Activated naive CD4-positive, alpha-beta T cell (primary cell): ENCODE measurements around the gene TNRC18.
"Not testable (repeated sequence)": the region's sequence is repeated elsewhere in the genome, so short reads cannot be mapped to it uniquely, and the experiment has no call there.

Experiments used
- DNase-seq, 4 experiments: peaks; one replicate each; lab custom pipeline; 2025; lab: John Stamatoyannopoulos, UW

TNRC18 gene

DNA sequence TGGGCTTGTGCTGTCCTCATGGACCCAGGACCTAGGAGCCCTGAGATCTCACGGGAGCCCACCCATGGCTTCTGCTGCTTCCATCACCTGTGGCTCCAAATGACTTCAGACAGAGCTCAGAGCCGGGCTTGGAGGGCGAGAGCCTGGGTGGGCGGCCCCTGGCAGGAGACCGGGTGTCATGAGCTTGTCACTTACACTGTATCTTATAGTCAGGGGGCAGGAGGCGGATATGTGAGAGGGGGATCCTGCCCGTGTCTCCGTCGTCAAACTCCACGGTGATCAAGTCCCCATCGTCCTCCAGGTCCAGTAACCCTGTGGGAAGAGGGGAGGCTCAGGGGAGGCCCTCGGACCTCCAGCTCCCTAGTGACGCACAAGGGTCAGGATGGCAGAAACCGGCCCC, 107.9 kb downstream of the TNRC18 start:
- no peak for DNase-seq

DNA sequence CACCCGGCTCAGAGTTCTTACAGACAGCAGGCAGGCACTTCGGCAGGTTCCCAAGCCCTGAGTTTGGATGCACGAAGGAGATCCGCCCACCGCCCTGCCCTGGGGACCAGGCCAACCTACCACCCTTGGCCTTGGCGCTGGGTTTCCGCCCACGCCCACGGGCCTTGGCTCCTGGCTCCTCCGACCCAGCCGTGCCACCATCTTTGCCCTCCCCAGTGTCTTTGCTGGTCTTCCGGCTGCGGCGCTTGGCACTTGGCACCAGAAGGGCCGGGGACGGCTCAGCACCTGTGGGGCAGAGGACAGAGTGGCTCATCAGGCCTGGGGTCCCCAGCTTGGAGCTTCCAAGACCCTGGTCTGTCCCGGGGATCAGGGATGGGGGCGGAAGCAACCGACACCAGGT, 108.8 kb downstream of the TNRC18 start:
- no peak for DNase-seq

DNA sequence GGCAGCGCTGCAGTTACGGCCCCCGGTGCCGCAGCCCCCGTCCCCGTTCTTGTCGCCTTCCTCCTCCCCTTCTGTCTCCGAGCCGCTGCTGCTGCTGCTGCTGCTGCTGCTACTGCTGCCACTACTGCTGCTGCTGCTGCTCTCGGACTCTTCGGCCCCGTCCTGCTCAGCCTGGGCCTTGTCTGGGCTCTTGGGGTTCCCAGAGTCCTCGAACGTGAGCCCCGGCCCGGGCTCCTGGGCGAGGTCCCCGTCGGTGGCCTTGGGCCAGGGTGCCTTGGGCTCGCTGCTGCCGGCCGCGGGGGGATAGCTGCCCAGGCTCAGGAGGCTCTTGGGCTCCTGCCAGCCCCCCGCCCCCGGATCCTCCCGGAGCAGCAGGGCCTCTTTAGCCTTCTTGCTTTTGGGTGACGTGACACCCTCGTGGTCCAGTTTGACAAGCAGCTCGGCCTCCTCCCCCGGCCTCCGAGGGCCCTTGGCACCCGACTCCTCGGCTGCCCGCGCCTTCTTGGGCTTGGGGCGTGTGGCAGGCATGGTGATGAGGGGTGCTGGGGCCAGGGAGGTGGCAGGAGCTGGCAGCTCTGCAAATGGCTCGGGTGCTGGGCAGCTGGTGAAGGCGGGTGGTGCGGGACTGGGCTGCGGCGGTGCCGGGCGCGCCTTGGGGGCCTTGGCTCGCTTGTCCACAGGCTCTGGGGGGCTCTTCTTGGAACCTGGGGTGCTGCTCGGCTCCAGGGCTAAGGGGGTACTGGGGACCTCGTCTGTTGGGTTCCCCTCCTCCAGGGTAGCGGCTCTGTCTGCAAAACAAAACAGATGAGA, 110.4 kb downstream of the TNRC18 start:
- DNase-seq, result not testable (repeated sequence)

DNA sequence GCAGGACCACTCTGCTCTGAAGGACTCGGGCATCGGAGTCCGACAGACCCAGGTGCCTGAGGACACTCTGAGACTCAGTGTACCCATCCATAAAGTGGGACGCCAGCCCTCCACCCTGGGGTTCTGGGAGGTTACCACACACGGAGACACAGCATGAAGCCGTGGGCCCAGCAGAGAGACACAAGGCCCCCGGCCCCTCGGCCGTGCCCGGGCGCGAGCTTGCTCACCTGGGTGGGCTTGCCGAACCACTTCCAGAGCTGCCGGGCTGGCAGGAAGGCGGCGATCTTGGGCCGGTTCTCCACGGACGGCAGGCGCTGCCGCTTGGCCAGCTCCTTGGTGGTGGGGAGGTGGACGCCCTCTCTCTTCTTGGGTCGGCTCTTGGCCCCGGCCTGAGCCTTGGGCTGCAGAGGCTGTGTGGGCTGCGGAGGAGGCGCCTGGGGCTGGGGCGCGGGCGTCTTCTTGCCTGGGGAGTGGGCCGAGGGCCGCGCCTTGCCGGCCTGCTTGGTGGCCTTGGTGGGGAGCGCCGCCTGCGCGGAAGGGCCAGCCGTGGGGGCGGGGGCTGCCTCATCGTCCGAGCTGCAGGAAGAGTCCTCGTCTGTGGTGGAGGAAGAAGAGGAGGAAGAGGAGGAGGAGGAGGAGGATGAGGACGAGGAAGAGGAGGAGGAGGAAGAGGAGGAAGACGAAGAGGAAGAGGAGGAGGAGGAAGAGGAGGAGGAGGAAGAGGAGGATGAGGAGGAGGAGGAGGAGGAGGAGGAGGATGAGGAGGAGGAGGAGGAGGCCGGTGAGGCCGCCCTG, 111.2 kb downstream of the TNRC18 start:
- not testable (repeated sequence) for DNase-seq

DNA sequence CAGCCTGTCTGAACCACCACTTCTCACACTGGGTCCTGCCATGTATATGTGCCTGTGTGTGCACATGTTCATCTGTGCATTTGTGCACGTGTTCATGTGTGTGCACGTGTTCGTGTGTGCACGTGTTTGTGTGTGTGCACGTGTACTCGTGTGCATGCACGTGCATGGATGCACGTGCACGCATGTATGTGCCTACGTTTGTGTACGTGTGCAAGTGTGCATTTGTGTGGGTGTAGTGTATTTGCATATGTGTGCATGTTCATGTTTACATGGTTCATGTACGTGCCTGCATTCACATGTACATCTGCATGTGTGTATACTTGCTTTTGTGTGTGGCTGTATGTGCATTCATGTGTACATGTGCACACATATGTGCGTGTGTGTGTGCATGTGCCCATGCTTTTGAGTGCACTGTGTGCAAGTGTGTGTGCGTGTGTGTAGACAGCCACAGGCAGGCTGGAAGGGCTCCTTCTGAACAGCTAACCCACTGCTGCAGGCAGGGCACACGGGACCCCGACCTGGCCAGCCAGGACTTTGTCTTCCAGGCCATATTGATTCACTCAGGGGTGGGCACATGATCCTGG, 112.7 kb downstream of the TNRC18 start:
- no peak for DNase-seq

DNA sequence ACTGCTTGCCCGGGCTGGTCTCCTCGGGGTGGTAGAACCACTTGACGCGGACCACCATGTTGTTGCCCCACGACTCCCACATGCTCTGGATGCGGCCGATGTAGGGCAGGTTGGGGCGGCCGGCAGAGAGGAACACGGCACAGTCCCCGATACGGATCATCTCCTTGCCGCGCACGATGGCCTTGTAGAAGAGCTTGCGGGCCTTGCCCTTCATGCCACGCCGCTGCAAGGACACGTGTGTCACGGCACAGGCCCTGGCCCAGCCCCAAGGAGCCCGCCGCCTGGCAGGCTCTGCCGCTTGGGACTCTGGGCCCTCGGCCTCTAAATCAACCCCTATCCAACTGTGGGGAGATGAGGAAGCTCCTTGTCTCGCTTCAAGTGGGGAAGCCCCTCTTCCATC, 114.5 kb downstream of the TNRC18 start:
- DNase-seq, result no peak

DNA sequence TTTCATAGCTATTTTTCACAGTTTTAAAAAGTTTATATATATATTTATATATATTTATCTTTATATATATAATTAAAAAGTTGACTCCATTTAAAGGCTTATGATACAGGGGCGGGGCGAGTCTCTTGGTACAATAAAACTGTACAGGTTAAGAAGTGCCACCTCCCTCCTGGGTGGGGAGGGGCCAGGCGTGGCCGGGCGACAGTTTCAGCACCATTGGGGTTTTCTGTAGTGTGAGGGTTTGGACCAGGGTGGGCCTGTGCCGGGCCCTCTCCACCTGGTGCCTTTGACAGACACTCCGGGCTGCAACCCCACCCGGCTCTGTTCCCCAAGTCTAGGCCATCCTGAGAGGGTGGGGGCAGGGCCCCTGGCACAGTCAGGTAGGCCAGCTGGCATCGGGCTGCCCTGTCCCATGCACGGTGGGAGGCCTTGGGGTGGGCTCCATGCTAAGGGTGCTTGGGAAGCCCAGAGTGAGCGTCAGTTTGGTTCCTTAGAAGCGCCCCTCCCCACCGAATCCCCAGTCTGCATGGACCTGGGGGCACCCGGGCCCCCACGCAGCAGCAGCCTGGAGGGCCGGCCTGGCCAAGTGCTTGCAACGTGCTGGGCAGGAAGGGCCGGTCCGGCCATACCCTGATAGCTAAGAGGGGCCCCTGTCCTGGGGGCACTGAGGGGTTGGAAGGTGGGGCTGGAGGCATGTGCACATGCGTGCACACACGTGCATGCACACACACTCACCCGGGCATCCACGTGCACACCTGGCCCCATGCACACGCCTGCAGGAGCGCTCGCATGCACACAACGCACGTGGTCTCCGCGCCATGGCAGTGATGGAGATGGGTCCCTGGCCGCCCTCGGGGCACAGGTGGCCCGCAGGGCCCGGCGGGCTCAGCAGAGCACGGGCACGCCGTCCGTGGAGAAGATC, 116.2 kb downstream of the TNRC18 start:
- DNase-seq, result not testable (repeated sequence)

DNA sequence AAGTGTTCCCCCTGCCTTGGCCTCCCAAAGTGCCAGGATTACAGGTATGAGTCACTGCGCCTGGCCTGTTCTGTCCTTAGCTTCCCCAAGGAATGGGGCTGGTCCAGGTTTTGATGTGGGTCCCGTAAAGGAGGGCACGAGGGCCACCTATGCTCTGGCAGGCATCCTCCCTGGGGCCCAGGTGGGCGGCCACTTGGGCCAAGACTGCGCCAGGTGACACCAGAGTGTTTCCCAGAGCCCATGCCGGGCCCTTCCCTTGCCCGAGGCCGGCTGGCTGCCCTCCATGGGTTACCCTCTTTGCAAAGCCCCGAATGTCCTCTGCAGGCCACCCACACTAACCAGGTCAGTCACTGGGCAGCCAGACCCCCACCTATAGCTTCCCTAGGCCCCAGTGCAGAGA, 118.6 kb downstream of the TNRC18 start:
- not testable (repeated sequence) for DNase-seq

DNA sequence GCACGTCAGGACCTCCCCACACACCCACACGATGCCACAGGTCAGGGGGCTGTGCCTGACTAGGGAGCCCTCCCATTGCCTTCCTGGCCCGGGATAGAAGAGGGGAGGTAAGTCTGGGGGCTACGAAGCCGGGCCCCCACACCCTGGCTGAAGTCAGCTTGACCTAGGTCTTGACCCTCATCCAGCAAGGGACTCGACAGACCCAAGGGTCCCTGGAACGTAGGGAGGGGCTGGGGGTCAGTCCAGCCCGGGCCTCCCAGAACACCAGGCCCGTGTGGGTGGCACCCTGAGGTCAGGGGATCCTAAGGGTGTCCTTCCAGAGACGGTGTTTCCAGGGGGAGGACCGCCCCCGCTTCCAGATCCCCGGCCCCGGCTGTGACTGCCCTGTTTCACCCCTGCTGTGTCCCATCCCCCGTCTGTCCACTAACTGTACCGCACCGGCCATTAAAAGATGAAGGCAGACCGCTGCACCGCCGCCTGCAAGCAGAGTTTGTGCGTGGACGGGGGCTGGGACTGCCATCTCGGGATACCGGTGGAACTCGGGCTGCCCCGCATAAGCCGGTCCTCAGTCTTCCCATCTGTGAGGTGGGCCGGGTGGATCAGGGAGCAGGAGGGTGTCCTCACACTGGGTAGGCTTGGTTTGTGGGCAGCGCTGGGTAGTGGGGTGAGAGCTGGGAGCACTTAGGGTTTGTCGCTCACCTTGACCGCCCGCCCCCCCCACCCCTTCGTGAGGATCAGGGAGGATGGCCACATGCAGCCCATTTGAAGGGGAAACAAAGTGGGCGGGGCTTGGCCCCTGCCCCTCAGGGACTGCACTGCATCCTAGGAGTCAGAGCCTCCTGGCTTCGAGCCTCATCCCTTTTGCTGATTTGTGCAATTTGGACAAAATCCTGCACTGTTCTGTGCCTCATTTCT, 119.8 kb downstream of the TNRC18 start:
- no peak for DNase-seq

DNA sequence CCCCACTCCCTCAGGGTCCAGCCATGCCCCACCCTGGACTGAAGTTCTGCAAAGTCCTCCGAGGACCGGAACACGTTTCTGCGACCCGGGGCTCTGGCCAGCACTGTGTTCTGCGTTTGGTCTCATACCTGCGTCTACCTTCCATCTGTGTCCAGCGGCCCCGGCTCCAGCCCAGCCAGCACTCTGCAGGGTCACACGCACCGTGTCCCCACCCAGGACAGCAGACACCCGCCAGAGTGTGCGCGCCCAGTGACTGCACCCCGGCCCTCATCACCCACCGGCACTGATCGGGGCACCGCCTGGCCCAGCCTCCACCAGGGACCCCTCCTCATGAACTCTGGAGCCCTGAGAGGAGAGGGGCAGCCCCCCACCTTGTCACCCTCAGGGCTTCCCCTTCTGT, 120.6 kb downstream of the TNRC18 start:
- DNase-seq, result no peak

DNA sequence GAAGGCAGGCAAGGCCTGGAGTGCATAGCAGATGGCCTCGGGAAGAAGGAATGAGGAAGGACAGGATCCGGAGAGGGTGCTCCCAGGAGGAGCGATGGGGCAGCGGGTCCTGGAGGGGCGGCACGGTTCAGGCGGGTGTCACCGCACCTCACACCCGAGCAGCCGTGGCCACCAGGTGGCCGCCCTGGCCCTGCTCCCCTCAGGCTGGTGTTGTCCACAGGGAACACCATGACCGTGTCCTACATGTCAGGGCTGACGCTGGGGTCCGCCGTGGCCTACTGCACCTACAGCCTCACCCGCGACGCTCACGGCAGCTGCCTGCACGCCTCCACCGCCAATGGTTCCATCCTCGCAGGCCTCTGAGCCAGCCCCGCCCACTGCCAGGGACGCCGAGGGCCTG, 121.1 kb downstream of the TNRC18 start:
- DNase-seq, result no peak

DNA sequence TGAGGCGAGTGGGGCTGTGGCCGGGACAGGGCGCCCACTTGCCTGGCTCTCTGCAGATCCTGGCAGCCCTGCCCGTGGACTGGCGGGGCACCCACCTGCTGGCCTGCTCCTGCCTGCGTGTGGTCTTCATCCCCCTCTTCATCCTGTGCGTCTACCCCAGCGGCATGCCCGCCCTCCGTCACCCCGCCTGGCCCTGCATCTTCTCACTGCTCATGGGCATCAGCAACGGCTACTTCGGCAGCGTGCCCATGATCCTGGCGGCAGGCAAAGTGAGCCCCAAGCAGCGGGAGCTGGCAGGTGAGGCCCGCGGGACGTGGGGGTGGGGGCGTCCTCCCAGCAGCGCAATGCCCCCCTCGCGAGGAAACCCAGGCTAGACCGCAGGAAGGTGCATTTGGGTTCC, 123.3 kb downstream of the TNRC18 start:
- no peak for DNase-seq

DNA sequence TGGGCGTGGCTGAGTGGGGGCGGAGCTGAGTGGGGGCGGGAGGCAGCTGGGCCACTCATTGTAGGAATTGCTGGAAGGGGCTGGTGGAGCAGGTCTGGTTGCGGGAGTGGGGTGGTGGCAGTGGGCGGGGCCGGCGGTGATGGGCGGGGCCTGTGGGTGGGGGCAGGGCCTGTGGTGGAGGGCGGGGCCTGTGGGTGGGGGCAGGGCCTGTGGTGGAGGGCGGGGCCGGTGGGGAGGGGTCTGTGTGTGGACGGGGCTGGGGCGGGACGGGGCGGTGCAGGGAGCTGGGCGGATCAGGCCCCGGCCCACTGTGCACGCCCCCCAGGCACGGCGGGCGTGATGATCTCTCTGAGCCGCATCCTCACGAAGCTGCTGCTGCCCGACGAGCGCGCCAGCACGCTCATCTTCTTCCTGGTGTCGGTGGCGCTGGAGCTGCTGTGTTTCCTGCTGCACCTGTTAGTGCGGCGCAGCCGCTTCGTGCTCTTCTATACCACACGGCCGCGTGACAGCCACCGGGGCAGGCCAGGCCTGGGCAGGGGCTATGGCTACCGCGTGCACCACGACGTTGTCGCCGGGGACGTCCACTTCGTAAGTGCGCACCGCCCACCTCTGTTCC, 126.9 kb downstream of the TNRC18 start:
- DNase-seq, result peak in 3 of 4 experiments; percentile 34 to 70 (median 44)

DNA sequence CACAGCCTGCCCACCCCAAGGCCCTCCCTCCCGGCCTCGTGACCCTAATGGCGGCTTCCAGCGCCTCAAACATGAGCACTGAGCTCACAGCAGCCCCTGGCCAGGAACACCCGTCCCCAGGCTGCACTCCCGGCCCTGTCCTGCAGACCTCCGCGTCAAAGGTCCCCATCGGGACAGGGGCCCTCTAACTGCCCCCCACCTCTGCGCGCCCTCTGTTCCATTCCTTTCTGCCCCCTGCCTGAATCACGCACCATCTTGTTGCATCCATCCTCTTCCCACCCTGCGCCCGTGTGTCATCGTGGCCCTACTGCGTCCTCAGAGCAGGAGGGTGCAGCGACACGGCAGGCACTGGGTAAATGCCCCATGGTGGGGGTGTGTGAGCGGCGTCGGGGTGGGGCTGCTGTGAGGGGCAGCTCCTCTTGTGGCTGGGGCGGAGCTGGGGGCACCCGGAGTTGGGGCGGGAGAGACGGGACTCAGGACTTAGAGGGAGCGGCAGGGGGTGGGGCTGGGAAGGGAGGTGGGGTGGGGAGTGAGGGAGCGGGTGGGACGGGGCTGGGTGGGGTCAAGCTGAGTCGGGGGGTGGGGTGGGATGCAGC, 127.5 kb downstream of the TNRC18 start:
- no peak for DNase-seq

DNA sequence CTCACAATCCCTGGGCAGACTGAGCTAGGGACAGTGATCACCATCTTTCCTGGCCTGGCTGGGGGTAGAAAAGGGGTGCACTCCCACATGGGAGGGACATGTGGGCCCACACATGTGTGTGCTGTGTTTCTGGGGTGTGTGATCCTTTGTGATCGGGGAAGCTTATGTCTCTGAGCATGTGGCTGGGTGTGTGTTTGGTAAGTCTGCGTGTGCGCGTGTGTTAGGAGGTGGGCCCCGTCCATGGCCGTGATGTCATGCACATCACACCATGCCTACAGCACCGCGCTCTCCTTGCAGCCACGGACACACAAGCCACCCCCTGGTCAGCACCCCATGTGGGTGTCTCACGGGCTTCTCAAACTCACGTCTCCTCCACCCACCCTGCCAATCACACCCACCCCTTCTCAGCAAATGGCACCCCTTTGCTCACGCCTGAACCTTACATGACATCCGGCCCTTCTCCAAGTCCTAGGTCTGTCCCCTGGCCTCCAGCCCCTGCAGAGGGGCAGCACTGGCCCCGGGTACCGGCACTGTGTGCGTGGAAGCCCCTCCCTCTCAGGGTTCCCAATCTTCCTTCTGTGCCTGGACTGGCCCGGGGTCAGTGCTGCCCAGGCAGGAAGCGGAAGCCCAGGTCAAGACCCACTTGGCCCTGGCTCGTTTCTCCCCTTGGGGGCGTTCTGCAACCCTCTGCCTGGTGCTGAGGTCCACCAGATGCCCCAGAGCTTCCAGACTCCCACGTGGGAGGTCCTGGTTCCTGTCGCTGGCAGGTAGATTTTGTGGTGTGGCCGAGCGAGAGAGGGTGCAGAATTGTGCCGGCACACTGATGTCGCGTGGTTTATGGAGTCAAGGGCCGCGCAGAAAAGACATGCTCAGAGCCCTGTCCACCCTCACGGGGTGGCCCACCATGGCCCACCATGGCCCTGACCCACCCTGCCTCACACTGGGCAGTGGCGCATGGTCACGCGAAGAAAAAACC, 128.3 kb downstream of the TNRC18 start:
- no peak for DNase-seq

DNA sequence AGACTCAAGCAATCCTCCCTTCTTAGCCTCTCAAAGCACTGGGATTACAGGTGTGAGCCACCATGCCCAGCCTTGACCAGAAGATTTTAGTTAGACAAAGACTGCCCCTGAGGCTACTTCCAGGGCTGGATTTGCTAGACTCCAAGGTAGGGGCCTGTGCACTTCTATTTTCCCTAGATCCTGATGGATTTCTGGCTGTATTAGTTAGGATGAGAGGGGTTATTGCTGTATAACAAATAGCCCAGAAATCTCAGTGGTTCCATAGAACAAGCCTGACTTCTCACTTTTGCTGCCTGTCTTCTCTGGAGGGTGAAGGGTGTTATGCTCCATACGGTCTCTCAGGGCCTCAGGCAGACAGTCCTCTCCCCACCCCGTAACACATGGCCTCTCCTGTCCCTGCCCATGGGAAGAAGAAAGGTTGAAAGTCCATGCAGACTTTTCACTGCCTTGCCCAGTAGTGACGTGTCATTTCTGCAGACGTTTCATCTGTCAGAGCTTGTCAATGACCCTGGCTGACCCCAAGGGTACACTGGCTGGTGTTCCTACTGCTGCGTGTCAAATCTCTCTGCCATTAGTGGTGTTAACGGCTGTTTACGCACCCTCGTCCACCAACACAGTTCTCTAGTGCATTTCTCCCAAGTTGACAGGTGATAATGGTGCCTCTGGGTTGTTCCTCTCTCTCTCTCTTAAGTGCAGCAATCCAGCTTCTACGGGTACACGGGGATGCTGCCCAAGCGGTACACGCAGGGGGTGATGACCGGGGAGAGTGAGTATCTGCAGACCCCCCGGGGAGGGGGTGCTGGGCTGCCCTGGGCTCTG, 129.3 kb downstream of the TNRC18 start:
- no peak for DNase-seq

DNA sequence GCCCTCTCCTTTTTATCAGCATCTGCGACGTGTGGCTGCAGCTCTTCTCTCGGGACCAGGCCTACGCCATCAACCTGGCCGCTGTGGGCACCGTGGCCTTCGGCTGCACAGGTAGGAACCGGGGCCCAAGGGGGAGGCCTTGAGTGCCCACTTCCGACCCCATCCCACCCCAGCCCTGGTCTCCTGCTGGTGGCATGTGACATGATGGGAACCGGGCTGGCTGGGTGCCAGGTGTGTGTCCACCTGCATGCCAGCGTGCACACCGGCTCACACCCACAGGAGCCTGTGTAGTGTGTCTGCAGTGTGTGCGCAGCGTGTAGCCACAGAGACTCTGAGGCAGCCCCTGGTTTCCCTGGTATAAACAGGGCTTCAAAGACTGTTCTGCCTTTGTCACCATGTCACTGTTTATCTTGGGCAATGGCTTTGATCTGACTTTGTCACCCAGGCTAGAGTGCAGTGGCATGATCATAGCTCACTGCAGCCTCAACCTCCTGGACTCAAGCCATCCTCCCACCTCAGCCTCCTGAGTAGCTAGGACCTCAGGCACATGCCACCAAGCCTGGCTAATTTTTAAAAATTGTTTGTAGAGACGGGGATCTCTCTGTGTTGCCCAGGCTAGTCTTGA, 131.8 kb downstream of the TNRC18 start:
- DNase-seq, result not testable (repeated sequence)
